Raji (cell line): ENCODE measurements around the gene PPEF2.

Experiments
- POLR2A ChIP-seq: IDR thresholded peaks from 2 replicates; pipeline ENCODE4 v1.6.1; 2011; ENCODE audit warnings: low read depth, low read length, control low read depth; ENCODE audit not compliant: insufficient read depth

The PPEF2 gene

GRCh38 chr4:75902352-75902751 lies at the start of gene PPEF2:
PPEF2 (minus strand) TSS chr4:75902452; CDS start chr4:75896325, 6,127 bp downstream.
- TF ChIP-seq POLR2A, result no peak

GRCh38 chr4:75950213-75950815 lies 48.1 kb upstream of the PPEF2 start:
- TF ChIP-seq POLR2A, result no peak

- TF ChIP-seq POLR2A, result no peak
Measured at GRCh38 chr4:75948822-75949444, 46.7 kb upstream of the PPEF2 start.

GRCh38 chr4:75940692-75941253 lies 38.5 kb upstream of the PPEF2 start, which contains the start of gene NAAA:
NAAA (minus strand) TSS chr4:75941013; CDS start chr4:75940949, 64 bp downstream.
- peak; percentile 57 for TF ChIP-seq POLR2A

GRCh38 chr4:75939890-75940691 lies 37.8 kb upstream of the PPEF2 start:
- peak; percentile 60; the same call in 1 of the 2 replicates for TF ChIP-seq POLR2A

GRCh38 chr4:75935628-75936027 lies 33.4 kb upstream of the PPEF2 start:
- TF ChIP-seq POLR2A, result no peak

GRCh38 chr4:75930152-75930551 lies 27.9 kb upstream of the PPEF2 start:
- no peak for TF ChIP-seq POLR2A

GRCh38 chr4:75924309-75924827 lies 22.1 kb upstream of the PPEF2 start:
- no peak for TF ChIP-seq POLR2A

GRCh38 chr4:75922588-75922987 lies 20.3 kb upstream of the PPEF2 start:
- TF ChIP-seq POLR2A, result no peak

- no peak for TF ChIP-seq POLR2A
Measured at GRCh38 chr4:75921910-75922309, 19.7 kb upstream of the PPEF2 start.

GRCh38 chr4:75920327-75920726 lies 18.1 kb upstream of the PPEF2 start:
- no peak for TF ChIP-seq POLR2A

GRCh38 chr4:75919920-75920319 lies 17.7 kb upstream of the PPEF2 start:
- TF ChIP-seq POLR2A, result no peak

GRCh38 chr4:75916091-75916661 lies 13.9 kb upstream of the PPEF2 start:
- no peak for TF ChIP-seq POLR2A

GRCh38 chr4:75912968-75913367 lies 10.7 kb upstream of the PPEF2 start:
- TF ChIP-seq POLR2A, result no peak

GRCh38 chr4:75909405-75909804 lies 7.2 kb upstream of the PPEF2 start:
- TF ChIP-seq POLR2A, result no peak

- TF ChIP-seq POLR2A, result no peak
Measured at GRCh38 chr4:75908555-75908954, 6.3 kb upstream of the PPEF2 start.

- no peak for TF ChIP-seq POLR2A
Measured at GRCh38 chr4:75907966-75908365, 5.7 kb upstream of the PPEF2 start.
